Measurements from ENCODE around the gene PARD3. TPM values are rescaled to one million over a fixed set of nuclear protein-coding genes. Genes with fewer than 3 reads are reported as not detected.
"Not testable (repeated sequence)": the region's sequence is repeated elsewhere in the genome, so short reads cannot be mapped to it uniquely, and the experiment has no call there.

Gene PARD3
- total and polyA plus RNA-seq, 5 donors: 10.5 to 40.3 (median 27.8) TPM

DNA sequence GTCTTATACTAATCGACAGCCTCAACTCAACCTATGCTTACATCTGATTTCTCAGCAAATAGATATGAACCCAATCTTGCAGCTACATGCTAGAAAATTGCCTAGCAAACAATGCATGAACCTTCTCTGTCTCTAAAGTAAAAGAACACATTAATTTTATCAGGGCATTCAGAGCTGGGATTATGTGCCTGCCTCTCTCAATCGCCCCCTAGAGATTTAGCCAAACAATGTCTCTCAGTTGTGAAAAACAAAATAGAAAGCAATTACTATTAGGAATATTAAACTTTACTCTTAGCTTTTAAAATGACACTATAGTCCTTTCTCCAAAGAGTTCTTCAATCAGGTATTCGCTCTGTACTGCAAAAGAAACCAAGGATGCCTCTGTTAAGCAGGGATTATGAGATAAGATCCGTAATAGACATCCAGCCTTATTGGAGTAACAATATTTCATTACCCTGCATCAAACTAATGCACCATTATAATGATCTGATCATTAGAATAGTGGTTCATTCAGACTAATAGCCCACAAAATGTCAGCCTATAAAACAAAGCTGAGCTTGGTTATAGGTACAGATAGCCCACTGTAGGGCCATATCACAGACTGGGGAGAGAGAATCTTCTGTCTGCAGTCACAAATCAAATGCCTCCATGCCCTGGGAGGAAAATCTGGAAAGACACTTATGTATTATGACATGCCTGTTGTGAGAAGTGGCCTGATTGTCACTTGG is 736.9 kb downstream of the PARD3 start:
- no peak for ATAC-seq
- H3K27me3 ChIP-seq (ENCODE audit: control insufficient read depth, insufficient read depth): no peaks in the 10 kb centered on the region
- H3K4me3 ChIP-seq (ENCODE audit: low read length): no peak overlapping the region
- peak overlapping the region; percentile 49 for H3K27ac ChIP-seq (ENCODE audit: low read length)
- peaks cover 1% of the 10 kb centered on the region for H3K4me1 ChIP-seq (ENCODE audit: control insufficient read depth, insufficient read depth, low read length)
- DNase-seq: no peak
- no peaks in the 10 kb centered on the region for H3K9me3 ChIP-seq (ENCODE audit: control insufficient read depth, low read length)
- intact Hi-C loops (cut with DNase I): no loop called here
- 60% methylated on average over 4 of the region's 4 CpGs for WGBS

DNA sequence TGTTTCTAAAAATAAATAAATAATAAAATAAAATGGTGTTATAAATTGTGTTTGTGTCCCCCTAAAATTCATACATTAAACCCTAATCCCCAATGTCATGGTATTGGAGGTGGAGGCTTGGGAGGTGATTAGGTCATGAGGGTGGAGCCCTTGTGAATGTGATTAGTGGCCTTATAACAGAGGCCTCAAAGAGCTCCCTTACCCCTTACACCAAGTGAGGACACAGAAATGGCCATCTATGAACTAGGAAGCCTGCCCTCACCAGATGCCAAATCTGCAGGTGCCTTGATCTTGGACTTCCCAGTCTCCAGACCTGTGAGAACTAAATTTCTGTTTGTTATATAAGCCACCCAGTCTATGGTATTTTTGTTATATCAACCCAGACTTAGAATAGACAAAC is 738.7 kb downstream of the PARD3 start:
- no peak for DNase-seq
- no peak for ATAC-seq
- no peaks in the 10 kb centered on the region for H3K27me3 ChIP-seq (ENCODE audit: control insufficient read depth, insufficient read depth)
- peaks cover 1% of the 10 kb centered on the region for H3K4me1 ChIP-seq (ENCODE audit: control insufficient read depth, insufficient read depth, low read length)
- H3K4me3 ChIP-seq (ENCODE audit: low read length): no peak overlapping the region
- intact Hi-C loops (cut with DNase I): no loop called here
- H3K27ac ChIP-seq (ENCODE audit: low read length): no peak overlapping the region
- H3K9me3 ChIP-seq (ENCODE audit: control insufficient read depth, low read length): no peaks in the 10 kb centered on the region

DNA sequence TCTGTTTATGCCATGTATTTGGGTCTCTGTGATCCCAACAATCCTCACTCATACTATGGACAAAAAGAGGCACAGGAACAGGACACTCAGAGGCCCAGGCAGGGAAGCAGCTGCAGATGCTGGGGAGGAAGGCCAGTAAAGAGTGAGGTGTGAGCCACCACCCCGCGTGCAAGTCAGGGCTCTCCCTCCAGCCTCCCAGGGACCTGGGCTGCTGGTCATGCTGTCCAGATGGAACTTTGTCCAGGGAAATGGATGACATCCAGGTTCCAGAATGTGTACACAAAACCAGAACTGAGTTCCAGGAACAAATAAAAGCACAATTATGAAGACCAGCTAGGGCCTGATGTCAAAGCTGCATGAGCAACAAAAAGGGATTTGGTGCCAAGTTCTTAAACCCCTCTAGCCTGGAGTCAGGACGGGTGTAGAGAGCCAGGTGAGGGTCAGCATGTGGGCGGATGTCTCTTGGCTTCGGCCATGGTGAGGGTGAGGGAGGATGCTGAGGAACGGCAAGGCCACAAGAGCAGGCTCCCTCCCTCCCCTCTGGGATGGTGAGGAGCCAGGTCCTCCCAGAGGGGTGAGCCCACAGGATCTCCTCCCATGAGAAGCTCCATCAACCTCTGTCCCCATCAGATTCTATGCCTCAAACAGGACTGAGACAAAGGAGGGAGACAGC is 739.7 kb downstream of the PARD3 start:
- DNase-seq (peak; percentile 22 to 69 (median 62)), ATAC-seq (peak; percentile 8 to 58)
- no peak overlapping the region for H3K4me3 ChIP-seq (ENCODE audit: low read length)
- no peaks in the 10 kb centered on the region for H3K27me3 ChIP-seq (ENCODE audit: control insufficient read depth, insufficient read depth)
- H3K9me3 ChIP-seq (ENCODE audit: control insufficient read depth, low read length): no peaks in the 10 kb centered on the region
- H3K27ac ChIP-seq (ENCODE audit: low read length): no peak overlapping the region
- H3K4me1 ChIP-seq (ENCODE audit: control insufficient read depth, insufficient read depth, low read length): peaks cover 1% of the 10 kb centered on the region
- 65% methylated on average over 6 of the region's 6 CpGs for WGBS
- intact Hi-C loops (cut with DNase I): no loop called here

DNA sequence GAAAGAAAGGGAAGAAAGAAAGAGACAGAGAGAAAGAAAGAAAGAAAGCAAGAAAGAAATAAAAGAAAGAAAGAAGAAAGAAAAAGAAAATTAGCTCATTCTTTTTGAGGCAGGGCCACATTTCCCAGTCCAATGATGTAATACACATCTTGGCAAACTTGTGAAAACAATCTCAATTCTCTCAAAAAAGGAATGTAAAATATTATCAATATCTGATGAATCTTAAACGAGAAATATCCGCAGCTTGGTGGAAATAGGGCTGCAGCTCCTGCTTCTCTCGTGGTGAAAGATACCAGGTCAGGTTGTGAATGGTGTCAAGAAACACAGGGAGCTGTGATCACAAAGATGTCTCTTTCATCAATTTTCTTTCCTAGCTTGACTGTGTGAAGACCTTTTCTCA is 741.0 kb downstream of the PARD3 start:
- DNase-seq: no peak
- Histone ChIP-seq H3K4me3 (ENCODE audit: low read length) (no peak overlapping the region), H3K4me1 (ENCODE audit: control insufficient read depth, insufficient read depth, low read length) (peaks cover 1% of the 10 kb centered on the region), H3K27ac (ENCODE audit: low read length) (no peak overlapping the region), H3K9me3 (ENCODE audit: control insufficient read depth, low read length) (no peaks in the 10 kb centered on the region), H3K27me3 (ENCODE audit: control insufficient read depth, insufficient read depth) (no peaks in the 10 kb centered on the region)
- WGBS: 65% methylated on average over 3 of the region's 3 CpGs
- intact Hi-C loops (cut with DNase I): no loop called here
- ATAC-seq: no peak

DNA sequence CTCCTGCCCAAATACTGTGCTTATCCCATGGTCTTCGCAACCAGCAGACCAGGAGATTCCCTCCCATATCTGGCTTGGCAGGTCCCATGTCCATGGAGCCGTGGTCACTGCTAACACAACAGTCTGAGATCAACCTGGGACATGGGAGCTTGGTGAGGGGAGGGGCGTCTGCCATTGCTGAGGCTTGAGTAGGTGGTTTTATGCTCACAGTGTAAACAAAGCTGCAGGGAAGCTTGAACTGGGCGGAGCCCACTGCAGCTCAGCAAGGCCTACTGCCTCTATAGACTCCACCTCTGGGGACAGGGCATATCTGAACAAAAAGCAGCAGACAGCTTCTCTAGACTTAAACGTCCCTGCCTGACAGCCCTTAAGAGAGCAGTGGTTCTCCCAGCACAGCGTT is 747.4 kb downstream of the PARD3 start:
- H3K27me3 ChIP-seq (ENCODE audit: control insufficient read depth, insufficient read depth); H3K4me3 ChIP-seq (ENCODE audit: low read length); H3K9me3 ChIP-seq (ENCODE audit: control insufficient read depth, low read length); H3K4me1 ChIP-seq (ENCODE audit: control insufficient read depth, insufficient read depth, low read length); intact Hi-C loops (cut with DNase I); ATAC-seq; H3K27ac ChIP-seq (ENCODE audit: low read length); DNase-seq: not testable (repeated sequence)
- WGBS: 89% methylated on average over 6 of the region's 6 CpGs

DNA sequence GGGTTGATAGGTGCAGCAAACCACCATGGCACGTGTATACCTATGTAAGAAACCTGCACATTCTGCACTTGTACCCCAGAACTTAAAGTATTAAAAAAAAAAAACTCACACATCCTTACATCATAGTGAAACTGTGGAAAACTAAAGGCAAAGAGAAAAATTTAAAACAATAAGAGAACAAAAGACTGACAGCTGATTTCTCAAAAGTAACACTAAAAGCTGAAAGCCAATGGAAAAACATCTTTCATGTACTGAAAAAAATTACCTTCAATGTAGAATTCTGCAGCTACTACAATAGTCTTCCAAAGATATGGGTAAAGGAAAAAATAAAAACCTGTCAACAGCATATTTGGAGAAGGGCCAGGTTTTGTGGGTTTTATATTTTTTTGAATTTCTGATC is 751.5 kb downstream of the PARD3 start:
- 94% methylated on average over 1 of the region's 1 CpG for WGBS
- intact Hi-C loops (cut with DNase I): no loop called here
- H3K9me3 ChIP-seq (ENCODE audit: control insufficient read depth, low read length): no peaks in the 10 kb centered on the region
- DNase-seq: no peak
- no peaks in the 10 kb centered on the region for H3K4me1 ChIP-seq (ENCODE audit: control insufficient read depth, insufficient read depth, low read length)
- no peaks in the 10 kb centered on the region for H3K27me3 ChIP-seq (ENCODE audit: control insufficient read depth, insufficient read depth)
- ATAC-seq: no peak
- H3K4me3 ChIP-seq (ENCODE audit: low read length): no peak overlapping the region
- no peak overlapping the region for H3K27ac ChIP-seq (ENCODE audit: low read length)

DNA sequence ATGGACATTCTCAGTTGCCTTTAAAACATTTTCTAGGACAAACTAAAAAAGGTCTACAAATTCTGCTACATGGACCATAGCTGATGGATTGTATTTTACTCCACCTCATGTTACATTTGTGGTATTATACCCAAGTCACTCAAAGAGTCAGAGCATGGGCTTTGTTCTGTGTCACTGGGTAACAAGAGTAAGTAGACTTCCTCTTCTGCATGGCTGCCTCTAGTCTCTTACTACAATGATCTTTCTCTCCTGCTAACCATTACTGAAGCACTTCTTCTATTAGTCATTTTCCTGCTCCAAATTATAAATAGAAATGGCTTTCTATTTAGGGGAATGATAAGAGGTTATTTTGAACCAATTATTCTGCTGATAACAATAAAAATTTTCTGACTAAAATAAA is 753.3 kb downstream of the PARD3 start:
- Histone ChIP-seq H3K4me1 (ENCODE audit: control insufficient read depth, insufficient read depth, low read length) (no peaks in the 10 kb centered on the region), H3K27me3 (ENCODE audit: control insufficient read depth, insufficient read depth) (no peaks in the 10 kb centered on the region), H3K4me3 (ENCODE audit: low read length) (no peak overlapping the region), H3K27ac (ENCODE audit: low read length) (no peak overlapping the region), H3K9me3 (ENCODE audit: control insufficient read depth, low read length) (no peaks in the 10 kb centered on the region)
- intact Hi-C loops (cut with DNase I): no loop called here
- DNase-seq: no peak
- ATAC-seq: no peak
